Stimulated activated CD8-positive, alpha-beta memory T cell treated with anti-CD3 and anti-CD28 coated beads, Interleukin-4, amount 100 ng/mL, for 4 hours (primary cell): ENCODE data around the gene JMJD1C.

Experiments
- DNase-seq, 2 donors: peaks; one replicate each; pipeline ENCODE4 v3.0.0-alpha.2; 2020; ENCODE audit warnings: low read depth in 2 of 2, low spot score in 1 of 2

JMJD1C gene

DNA sequence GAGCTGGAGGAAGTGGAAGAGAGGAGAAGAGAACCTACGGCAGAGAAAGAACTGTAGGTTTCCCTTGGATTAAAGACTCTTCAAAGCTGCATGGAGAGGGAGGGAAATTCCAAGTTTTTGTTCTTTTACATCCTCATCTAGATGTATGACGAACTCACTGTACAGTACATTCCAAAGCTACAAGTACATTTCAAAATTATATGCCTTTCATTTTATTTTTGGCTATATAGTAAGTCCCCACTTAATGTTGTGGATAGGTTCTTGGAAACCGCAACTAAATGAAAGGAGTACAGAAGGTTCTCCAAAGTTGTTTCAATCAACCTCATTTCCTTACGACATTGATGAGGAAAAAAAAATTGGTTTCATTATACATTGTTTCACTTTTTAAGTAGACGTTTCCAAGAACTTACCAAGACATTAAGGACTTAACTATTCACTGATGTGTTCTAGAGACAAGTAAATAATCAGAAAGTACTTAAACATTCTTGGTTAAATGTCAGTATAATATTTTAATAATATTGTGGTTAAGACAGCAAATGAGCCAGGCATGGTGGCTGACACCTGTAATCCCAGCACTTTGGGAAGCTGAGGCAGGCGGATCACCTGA, 16.1 kb upstream of the JMJD1C start:
- no peak for DNase-seq

DNA sequence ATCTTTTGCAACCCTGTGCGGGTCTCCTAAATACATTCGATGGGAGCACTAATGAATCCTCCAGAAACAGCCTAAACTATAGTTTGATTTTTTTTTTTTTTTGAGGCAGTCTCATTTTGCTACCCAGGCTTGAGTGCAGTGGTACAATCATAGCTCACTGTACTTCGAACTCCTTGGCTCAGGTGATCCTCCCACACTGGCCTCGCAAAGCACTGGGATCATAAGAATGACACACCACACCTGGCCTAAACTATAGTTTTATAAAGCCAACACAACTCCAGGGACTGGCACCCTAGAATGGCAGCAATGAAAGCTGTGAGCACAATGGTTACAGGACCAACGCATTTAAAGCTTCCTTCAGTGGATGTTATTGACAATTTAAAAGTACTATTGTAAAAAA, 14.5 kb upstream of the JMJD1C start:
- no peak for DNase-seq

DNA sequence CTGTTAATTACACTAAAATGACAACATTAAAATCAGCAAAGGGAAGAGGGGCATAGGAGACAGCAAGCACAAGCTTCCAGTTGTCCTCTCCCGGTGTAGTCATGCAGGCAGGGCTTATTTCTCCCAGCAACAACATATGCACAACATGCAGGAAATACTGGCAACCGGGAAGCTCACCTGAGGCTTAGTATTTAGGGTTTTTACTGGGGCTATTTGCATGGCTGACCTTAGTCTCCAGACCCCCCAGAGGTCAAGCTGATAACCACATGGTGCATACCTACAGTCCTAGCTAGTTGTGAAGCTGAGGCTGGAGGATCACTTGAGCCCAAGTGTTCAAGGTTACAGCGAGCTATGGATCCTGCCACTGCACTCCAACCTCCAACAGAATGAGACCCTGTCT, 12.8 kb upstream of the JMJD1C start:
- DNase-seq = no peak

DNA sequence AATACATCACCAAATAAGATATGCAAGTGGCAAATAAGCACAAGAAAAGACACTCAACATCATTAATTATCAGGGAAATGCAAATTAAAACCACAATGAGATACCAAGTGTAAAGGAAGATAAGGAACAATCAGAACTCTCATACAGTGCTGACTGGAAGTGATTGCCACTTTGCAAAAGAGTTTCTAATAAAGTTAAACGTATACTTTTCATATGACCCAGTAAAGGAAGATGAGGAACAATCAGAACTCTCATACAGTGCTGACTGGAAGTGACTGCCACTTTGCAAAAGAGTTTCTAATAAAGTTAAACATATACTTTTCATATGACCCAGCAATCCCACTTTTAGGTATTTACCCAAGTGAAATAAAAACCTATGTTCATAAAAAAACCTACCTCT, 12.2 kb upstream of the JMJD1C start:
- no peak for DNase-seq

DNA sequence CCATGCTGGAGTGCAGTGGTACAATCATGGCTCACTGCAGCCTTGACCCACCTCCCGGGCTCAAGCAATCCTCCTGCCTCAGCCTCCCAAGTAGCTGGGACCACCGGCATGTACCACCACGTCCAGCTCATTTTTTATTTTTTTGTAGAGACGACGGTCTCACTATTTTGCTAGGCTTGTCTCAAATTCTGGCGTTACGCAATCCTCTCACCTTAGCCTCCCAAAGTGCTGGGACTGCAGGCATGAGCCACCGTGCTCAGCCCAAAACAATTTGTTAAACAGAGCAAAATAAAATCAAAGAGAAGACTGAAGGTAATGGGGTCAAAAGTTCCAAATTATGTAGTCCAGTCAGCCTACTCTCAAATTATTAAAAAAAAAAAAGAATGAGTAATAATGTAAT, 8.7 kb upstream of the JMJD1C start:
- DNase-seq = no peak

DNA sequence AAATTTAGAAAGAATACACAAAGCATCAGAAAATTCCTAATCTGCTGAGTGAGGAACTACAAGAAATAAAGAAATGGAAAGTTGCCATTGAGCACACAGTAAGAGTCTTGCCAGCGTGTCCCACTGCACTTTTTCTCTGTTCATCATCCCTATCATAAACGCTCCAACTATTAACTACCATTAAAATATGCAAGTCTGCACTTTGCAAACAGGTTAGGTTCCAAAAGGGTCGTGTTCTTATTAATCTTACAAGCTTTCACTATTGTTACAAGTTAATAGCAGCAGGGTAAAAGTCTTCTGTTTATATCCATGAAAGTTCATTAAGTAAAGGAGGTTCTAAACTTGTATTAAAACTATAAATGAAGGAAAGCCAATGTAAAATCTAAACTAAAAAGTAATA, 5.2 kb upstream of the JMJD1C start:
- no peak for DNase-seq

DNA sequence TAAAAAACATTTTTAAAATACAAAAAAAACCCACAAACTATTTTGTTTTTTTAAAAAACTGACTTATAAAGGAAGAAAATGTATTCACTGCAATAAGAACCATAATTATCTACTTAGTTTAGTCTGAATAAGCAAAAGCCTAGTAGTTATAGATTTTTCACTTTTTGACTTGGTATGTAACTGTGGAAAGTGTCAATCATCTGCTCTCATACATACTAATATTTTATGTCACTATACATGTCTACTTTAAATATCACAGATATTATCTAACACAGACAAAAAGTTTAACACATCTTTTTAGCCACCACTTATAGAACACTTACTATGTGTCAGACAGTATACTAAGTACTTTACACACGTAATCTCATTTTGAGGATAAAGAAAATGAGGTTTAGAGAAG, 3.2 kb upstream of the JMJD1C start:
- no peak for DNase-seq

DNA sequence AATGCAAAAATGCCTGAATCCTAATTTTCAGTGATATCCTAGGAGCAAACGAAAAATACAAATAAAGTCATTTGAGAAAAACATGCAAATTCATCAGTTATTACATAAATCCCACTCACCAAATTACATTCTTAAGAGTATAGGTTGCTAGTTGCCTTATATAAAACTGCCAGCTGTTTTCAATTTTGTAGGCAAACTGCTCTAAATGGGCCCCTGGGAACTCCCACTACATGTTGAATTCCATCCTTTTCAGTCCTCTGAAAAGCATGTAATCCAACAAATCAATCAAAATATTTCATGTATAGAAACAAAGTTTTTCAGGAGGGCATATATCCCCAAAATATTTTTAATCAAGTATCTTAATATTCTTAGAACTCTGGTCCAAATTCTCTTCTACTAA, 2.1 kb upstream of the JMJD1C start:
- DNase-seq = no peak

DNA sequence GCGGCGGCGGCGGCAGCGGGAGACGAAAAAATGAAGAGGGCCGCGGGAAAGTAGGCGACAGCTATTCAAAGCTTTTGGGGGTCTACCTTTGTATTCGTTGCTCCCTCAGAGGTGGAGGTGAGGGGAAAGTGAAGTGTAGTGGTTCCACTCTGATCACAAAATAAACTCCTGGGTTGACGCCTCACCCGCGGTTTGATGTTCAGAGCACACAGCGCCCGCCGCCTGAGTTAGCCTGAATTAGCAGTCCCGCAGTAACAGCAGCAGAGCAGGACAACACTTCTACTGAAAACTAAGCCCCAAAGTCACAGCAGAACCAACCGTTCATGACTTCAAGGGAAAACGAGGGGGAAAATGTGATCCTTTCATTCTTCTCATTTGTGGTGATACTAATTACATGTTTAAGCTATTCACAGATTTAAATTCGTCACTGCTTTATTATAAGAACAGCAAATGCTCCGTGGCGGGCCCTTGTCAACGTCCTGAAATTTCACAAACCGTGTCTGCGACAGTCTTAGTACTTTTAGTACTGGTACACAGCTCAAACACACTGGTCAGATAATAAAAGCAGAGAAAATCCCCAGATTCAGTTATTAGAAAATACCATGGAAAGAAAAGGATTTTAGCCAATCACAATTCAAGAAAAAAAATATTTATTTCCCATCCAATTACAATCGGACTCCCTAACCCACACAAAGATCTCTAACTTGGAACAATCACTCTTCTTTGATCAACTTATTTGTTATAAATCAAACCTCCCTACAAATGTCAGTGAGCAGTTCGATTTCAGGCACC, 563 bp upstream of the JMJD1C start:
- no peak for DNase-seq

DNA sequence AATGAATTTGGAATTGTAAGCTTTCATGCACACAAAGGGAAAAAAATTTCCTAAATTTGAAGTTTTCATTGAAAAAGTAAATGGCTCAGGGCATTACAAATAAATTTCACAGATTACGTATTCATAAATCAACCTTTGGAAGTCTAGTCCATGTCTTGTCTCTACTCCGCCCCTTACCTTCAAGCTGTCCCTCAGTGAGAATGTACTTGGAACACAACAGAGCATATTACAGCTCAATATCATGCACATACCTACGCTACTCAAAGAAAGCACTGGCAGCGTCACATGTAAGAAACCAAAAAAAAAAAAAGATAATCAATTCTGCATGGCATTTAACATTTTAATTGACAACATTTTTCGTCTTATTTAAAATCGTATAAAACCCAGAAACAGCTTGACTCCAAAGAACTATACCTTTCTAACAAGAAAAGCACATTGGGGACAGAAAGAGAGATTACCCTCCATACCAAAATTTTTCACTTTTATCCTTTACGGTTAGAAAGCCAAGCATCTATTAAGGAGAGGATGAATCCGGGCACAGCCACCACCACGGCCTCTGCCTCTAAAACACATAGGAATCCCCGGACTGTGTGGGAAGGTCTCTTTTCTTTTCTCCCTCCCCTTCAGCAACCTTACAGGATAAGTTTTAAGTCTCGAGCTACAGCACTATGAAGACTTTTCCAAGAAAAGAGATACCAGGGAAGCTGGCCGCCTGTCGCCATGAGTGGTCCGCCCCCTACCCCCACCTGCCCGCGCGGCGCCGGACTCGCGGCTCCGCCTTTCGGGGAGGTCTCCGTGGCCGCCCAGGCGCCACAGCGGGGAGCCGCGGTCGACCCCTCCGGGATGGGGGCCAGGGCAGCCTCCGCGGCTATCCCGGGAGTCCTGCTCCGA, 1.1 kb downstream of the JMJD1C start:
- no peak for DNase-seq

DNA sequence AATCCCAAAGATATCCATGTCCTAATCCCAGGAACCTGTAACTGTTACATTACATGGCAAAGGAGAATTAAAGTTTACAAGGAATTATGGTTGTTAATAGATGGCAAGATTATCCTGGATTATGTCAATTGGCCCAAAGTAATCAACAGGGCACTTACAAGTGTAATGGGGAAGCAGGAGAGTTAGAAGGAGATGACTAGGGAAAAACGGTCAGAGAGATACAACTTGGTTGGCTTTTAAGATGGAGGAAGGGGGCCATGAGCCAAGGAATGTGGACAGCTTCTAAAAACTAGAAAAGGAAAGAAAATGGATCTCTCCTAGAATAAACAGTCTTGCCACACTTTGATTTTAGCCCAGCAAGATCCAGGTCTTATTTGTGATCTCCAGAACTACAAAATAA, 3.3 kb downstream of the JMJD1C start:
- no peak for DNase-seq

DNA sequence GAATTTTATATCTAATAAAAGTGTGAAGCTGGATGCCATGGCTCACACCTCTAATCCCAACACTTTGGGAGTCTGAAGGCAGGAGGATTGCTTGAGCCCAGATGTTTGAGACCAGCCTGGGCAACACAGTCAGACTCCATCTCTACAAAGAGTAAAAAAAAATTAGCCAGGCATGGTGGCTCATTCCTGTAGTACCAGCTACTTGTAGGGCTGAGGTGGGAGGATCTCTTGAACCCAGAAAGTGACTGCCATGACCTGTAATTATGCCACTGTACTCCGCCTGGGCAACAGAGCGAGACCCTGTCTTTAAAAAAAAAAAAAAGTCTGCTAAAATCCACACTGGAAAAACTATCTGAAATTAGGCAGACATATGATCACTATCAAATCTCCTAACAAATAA, 7.6 kb downstream of the JMJD1C start:
- no peak for DNase-seq

DNA sequence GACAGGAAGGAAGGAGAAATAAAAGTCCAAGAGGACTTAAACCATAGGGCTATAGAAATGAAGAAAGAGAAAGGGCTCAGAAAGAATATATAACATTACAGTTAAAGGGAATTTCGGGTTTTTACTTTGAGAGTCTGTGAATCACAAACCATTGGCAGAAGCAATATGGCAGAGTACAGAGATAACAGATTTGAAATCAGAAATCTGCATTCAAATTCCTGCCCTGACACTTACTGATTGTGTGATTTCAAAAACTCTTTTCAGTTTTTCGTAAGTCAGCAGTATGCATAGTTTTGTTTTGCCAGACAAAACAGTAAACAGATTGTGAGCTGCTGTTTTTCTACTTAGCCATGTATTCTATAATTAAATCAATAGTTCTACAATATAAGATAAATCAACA, 8.2 kb downstream of the JMJD1C start:
- DNase-seq = no peak

DNA sequence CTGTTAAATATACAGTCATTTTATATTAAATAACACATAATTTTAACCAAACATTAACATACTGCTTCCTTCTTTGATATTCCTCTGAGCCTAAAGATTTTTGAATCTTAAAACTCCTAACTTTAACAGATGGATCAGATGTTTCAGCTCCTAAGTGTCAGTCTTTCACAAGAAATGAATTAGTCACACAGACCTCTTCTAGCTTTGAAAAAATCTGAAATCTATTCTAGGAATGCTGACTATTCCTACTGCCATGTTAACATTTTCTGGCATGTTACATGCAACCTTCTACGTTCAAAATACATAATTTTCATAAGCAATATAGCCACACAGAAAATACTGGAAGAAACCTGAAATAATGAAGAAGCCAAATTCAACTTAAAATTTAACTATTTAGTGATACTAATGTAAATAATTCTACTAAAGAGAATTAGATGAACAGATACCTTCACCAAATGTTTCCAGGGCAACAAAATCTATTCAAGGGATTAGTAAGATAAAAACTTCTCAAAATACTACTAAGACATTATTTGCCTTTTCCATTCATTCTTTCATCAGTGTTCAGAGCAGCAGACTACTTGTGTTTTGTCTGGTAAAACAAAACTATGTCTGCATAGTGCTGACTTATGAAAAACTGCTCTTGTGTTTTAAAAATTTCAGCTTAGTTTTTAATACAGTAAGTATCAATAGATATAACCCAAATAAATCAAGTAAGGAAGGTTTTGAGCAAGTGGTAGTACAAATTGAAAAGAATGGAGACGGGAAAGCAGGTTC, 9.2 kb downstream of the JMJD1C start:
- no peak for DNase-seq

DNA sequence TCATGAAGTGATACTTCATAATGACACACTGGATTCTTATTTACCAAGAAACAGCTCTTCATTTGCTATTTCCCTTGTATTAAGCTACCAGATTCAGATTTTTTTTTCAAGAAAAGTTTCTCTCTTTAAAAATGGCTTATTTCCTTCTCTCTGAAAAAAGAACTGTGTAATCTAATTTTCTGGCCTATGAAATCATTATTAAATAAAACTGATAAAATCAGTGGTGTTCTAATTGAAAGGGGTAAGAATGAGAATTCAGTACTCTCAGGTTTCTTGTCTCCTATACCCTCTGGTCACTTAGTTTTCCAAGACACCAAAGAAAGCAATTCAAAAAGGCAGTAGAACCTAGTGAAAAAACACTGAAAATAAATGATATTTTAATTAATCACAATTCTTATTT, 10.3 kb downstream of the JMJD1C start:
- DNase-seq = no peak

DNA sequence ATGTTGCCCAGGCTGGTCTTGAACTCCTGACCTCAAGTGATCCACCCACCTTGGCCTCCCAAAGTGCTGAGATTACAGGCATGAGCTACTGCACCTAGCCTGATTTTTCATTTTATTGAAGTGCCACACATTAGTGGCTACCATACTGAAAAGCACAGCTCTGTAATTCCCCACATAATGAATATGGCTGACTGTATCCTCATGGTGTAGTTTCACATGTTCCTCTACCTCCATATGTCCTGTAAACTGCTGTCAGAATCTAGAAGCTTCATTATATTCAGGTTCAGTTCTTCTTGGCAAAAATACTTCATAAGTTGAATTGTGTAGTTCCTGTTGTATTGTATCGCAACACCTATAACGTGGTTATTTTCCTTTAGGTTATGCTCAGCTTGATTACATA, 11.1 kb downstream of the JMJD1C start:
- no peak for DNase-seq

DNA sequence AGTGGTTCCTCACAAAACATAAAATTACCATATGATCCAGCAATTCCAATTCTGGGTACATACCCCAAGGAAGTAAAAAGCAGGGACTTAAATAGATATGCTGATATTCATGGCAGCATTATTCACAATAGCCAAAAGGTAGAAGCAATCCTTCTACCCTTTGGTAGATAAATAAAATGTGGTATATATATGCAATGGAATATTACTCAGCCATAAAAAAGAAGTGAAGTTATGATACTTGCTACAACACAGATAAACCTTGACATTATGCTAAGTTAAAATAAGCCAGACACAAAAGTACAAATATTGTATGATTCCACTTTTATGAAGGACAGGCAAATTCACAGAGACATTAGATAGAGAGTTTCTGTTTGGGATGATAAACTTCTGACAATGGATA, 13.3 kb downstream of the JMJD1C start:
- DNase-seq = no peak

DNA sequence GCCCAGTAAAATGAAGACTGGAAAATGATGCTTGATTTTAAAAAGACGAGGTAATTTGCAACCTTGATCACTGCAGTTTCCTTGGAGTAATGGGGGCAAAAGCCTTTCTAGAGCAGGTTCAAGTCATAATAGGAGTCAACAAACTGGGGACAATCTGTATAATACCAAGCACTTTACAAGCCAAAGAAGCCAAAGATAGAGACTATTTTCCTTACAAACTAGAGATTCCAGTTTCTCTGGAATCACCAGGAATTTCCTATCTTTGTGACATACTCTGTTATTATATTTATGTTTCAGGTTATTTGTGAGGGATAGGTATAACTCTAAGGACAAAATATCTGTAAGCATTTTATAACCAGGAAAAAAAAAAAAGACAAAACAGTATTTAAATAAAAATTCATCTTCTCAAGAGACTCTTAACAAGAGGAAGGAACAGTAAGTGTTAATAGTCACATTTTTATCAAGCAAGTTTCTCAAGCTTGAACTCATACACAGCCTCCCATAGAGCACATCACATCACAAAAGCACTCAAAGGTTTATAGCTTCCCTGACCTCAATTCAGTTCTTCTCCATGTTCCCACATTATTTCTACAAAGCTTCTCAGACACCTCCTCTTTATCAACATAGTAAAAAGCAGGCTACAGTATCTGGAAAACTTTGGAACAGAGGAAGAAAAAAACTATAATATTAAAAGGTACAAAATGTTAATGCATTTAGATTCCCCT, 18.9 kb downstream of the JMJD1C start:
- no peak for DNase-seq

DNA sequence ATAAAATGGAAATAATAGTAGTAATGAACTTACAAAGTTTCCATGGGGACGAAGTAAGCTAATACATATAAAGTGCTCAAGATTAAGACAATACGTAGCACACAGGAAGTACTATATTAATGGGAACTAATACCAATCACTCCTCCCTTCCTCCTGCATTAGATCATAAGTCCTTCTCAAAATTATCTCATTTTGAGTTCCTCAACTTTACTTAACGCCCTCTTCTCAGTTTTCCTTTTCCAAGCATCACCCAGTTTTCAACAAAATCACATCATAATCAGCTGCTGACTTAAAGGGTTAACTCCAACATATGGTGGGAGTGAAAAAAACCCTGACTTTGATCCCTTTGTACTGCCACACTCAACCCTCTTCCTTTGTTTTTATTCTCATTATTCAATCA, 24.4 kb downstream of the JMJD1C start:
- DNase-seq = no peak

DNA sequence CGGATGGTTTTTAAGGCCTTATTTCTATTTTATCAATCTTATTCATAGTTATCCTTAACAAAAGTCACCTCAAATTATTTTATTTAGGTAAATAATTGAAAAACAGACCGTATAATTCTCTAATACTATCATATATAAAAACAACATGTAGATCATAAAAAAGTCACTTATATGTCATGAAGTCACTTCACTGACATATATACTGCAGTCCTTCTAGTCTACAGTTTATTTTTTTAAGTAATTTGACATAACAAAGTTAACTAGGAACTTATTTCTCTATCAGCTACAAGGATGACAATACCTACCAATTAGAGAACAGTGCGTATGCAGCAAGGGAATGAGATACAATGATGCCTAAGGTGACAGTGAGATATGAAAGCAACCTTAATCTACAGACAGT, 26.2 kb downstream of the JMJD1C start:
- no peak for DNase-seq
